Measurements from ENCODE around the gene ADARB1.

ADARB1 gene

GRCh38 chr21:45032977-45033710 is 41.2 kb upstream of the ADARB1 start:
- Histone ChIP-seq H3K4me1 (ENCODE audit: control insufficient read depth in 1 of 2, insufficient read depth in 1 of 2, low read depth in 1 of 2, low read length in 1 of 2) (peaks cover 0 to 4% of the 10 kb centered on the region in 2 experiments), H3K4me3 (ENCODE audit: low read depth in 1 of 2, low read length in 1 of 2) (no peak overlapping the region), H3K36me3 (no peaks in the 10 kb centered on the region), H3K27me3 (peaks cover 30% of the 10 kb centered on the region), H3K27ac (no peak overlapping the region), H3K9me3 (no peaks in the 10 kb centered on the region)
- no peak for TF ChIP-seq CTCF (IDR thresholded peaks at IDR 0.05)

- H3K4me3 ChIP-seq (ENCODE audit: low read depth in 1 of 2, low read length in 1 of 2), result no peak overlapping the region
Observed at GRCh38 chr21:45033791-45034555, 40.4 kb upstream of the ADARB1 start.

GRCh38 chr21:45034556-45035476 is 39.6 kb upstream of the ADARB1 start:
- Histone ChIP-seq H3K27ac (no peak overlapping the region), H3K4me1 (ENCODE audit: control insufficient read depth in 1 of 2, insufficient read depth in 1 of 2, low read depth in 1 of 2, low read length in 1 of 2) (peaks cover 0 to 4% of the 10 kb centered on the region in 2 experiments), H3K9me3 (no peaks in the 10 kb centered on the region), H3K27me3 (peaks cover 24% of the 10 kb centered on the region), H3K36me3 (no peaks in the 10 kb centered on the region), H3K4me3 (ENCODE audit: low read depth in 1 of 2, low read length in 1 of 2) (no peak overlapping the region)
- TF ChIP-seq CTCF (IDR thresholded peaks at IDR 0.05), result no peak

More at GRCh38 chr21:45033791-45034555, 40.4 kb upstream of the ADARB1 start:
- Histone ChIP-seq H3K4me1 (ENCODE audit: control insufficient read depth in 1 of 2, insufficient read depth in 1 of 2, low read depth in 1 of 2, low read length in 1 of 2) (peaks cover 0 to 4% of the 10 kb centered on the region in 2 experiments), H3K36me3 (no peaks in the 10 kb centered on the region), H3K27ac (no peak overlapping the region), H3K9me3 (no peaks in the 10 kb centered on the region), H3K27me3 (peaks cover 30% of the 10 kb centered on the region)
- TF ChIP-seq CTCF (IDR thresholded peaks at IDR 0.05), result no peak

- Histone ChIP-seq H3K4me1 (ENCODE audit: control insufficient read depth in 1 of 2, insufficient read depth in 1 of 2, low read depth in 1 of 2, low read length in 1 of 2) (peaks cover 0 to 4% of the 10 kb centered on the region in 2 experiments), H3K27me3 (peaks cover 18% of the 10 kb centered on the region), H3K27ac (no peak overlapping the region), H3K4me3 (ENCODE audit: low read depth in 1 of 2, low read length in 1 of 2) (no peak overlapping the region), H3K36me3 (no peaks in the 10 kb centered on the region), H3K9me3 (no peaks in the 10 kb centered on the region)
- TF ChIP-seq CTCF (IDR thresholded peaks at IDR 0.05), result no peak
Observed at GRCh38 chr21:45035477-45035848, 38.9 kb upstream of the ADARB1 start.

GRCh38 chr21:45036630-45037029 is 37.8 kb upstream of the ADARB1 start:
- Histone ChIP-seq H3K4me3 (ENCODE audit: low read depth in 1 of 2, low read length in 1 of 2) (no peak overlapping the region), H3K9me3 (no peaks in the 10 kb centered on the region), H3K4me1 (ENCODE audit: control insufficient read depth in 1 of 2, insufficient read depth in 1 of 2, low read depth in 1 of 2, low read length in 1 of 2) (peaks cover 11 to 15% of the 10 kb centered on the region in 2 experiments), H3K36me3 (no peaks in the 10 kb centered on the region), H3K27me3 (peaks cover 6% of the 10 kb centered on the region), H3K27ac (no peak overlapping the region)
- TF ChIP-seq CTCF (IDR thresholded peaks at IDR 0.05), result no peak
